ENCODE results near the gene RHBDF2.

The RHBDF2 gene

GRCh38 chr17:76497699-76497978 lies 3.6 kb downstream of the RHBDF2 start:
- DNase-seq (ENCODE audit: extremely low read depth, low read depth), result no peak
- H3K4me3 ChIP-seq (replicated peaks; ENCODE audit: low read depth, low read length), result peak overlapping the region; percentile 27
- TF ChIP-seq, protein P1, sequence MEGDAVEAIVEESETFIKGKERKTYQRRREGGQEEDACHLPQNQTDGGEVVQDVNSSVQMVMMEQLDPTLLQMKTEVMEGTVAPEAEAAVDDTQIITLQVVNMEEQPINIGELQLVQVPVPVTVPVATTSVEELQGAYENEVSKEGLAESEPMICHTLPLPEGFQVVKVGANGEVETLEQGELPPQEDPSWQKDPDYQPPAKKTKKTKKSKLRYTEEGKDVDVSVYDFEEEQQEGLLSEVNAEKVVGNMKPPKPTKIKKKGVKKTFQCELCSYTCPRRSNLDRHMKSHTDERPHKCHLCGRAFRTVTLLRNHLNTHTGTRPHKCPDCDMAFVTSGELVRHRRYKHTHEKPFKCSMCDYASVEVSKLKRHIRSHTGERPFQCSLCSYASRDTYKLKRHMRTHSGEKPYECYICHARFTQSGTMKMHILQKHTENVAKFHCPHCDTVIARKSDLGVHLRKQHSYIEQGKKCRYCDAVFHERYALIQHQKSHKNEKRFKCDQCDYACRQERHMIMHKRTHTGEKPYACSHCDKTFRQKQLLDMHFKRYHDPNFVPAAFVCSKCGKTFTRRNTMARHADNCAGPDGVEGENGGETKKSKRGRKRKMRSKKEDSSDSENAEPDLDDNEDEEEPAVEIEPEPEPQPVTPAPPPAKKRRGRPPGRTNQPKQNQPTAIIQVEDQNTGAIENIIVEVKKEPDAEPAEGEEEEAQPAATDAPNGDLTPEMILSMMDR (IDR thresholded peaks at IDR 0.05; ENCODE audit: low read depth, low read length, missing control alignments), result no peak

GRCh38 chr17:76496464-76496863 lies 4.8 kb downstream of the RHBDF2 start:
- DNase-seq (ENCODE audit: extremely low read depth, low read depth), result no peak
- H3K4me3 ChIP-seq (replicated peaks; ENCODE audit: low read depth, low read length), result no peak overlapping the region
- TF ChIP-seq, protein P1 (IDR thresholded peaks at IDR 0.05; ENCODE audit: low read depth, low read length, missing control alignments), result no peak

DNA sequence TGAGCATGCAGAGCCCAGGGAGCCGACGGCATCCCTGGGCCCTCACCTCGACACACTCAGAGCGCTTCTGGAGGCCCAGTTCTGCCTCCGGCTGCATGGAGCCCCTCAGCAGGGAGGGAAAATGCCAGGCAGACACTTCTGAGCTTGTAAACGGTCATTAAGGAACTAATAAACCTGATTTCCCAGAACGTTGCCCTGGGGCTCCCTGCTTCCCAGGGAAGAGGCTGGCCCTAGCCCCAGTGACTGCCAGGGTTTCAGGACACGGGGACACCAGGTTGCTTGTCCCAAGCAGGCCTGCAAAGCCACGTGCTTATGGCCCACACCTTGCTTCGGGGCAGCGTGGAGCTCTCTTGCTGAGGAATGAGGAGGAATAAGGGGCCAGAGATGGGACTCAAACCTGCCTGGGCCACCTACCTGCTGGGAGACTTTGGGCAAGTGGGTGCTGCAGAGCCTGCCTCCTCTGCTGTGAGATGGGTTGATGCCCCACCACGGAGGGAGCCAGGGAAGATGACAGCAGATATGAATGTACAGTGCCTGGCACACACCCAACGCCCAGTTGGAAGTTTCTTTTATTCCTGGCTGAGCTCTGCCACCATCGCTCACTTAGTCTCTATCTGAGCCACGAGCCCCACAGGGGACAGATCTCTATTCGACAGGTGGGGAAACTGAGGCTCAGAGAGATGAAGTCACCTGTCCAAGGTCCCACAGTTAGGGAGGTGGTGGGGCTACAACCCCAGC lies 5.4 kb downstream of the RHBDF2 start:
- TF ChIP-seq, protein P1 (IDR thresholded peaks at IDR 0.05; ENCODE audit: low read depth, low read length, missing control alignments), result no peak
- DNase-seq (ENCODE audit: extremely low read depth, low read depth), result no peak
- no peak overlapping the region for H3K4me3 ChIP-seq (replicated peaks; ENCODE audit: low read depth, low read length)

DNA sequence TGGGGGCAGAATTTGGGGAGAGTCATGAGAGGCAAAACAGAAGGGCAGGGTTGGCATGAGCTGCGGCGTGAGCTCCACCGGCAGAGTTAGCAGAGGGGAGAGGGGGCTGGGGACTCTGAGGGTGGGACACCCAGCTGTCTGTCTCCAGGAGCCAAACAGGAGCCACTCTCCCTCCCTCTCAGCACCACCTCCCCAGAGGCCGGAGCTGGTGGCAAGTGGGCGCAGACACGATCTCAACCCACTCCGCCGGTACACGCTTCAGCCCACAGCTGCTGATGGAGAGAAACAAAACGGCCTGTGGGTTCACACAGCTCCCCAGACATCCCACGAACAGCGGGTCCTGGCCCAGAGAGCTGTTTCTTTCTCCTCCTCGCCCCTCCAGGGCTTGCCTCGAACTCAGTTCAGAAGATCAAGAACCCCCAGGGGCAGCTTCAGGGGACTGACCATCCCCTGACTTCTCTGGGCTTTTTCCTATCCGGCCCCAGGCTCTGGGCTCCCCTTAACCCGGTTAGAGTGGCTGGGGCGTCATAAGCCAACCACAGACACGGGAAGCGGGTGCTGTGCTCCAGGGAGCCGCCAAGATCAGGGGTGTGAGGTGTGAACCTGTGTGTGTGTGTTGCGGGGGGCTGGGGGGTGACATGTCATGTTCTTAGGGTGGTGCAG lies 7.6 kb downstream of the RHBDF2 start:
- TF ChIP-seq, protein P1 (IDR thresholded peaks at IDR 0.05; ENCODE audit: low read depth, low read length, missing control alignments), result no peak
- H3K4me3 ChIP-seq (replicated peaks; ENCODE audit: low read depth, low read length), result no peak overlapping the region
- DNase-seq (ENCODE audit: extremely low read depth, low read depth), result no peak

DNA sequence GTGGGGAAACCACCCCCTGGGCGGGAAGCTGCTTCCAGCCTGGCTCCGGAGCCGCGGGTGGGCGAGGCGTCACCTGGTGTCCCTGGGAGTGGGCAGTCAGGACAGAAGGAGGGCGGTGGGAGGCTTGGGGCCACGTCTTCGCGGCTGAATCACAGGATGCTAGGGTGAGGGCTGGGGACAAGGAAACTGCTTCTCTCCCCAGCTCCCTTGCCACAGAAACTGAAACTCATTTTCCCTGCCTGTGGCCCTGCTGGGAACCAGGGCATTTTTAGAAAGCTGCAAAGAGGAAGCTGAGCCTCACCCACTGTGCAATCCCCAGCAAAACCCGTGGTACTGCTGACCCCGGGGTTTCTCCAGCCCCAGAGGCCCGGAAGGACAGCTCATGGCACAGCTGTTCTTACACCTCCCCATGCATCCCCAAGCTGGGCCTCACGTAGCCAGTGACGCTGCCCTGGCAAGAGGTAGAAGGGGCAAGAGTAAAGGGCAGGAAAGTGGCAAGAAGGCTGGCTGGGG lies 8.2 kb downstream of the RHBDF2 start:
- no peak overlapping the region for H3K4me3 ChIP-seq (replicated peaks; ENCODE audit: low read depth, low read length)
- TF ChIP-seq, protein P1 (IDR thresholded peaks at IDR 0.05; ENCODE audit: low read depth, low read length, missing control alignments), result no peak
- no peak for DNase-seq (ENCODE audit: extremely low read depth, low read depth)

DNA sequence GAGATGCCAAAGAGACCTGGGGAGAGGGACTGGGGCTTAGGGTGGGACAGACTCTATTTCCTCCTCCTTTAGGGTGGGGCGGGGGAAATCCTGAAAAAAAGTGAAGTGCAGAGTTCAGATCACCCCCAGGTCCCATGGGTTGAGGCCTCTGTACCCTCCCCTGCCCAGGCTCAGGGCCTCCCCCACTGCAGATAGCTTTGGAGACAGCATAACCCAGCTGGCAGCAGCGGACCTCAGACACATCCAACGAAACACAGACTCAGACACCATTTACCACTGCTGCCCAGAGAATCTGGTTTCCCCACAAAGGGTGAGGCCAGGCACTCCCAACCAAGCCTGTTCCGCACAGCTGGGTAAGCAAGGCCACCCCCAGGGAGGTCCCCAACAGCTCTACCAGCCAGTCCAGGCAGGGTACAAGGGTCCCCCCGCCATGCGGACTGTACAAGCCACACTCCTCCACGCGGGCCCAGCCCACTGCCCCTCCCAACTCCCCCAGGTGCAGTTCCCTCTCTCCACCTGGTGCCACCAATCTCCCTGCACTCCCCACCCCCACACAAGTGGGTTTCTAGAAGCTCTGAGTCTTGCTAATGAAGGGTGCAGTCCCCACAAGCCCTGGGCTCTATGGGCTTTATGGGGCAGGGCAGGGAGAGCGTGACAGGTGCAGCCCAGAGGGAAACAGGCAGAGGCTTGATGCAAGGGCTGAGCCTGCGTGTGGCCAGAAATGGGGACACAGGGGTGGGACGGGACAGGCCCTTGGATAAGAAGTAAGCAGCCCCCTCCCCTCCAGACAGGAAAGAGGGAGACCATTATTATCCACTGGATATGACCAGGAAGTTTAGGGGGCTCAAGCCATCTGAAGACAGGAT lies 8.9 kb downstream of the RHBDF2 start:
- no peak overlapping the region for H3K4me3 ChIP-seq (replicated peaks; ENCODE audit: low read depth, low read length)
- TF ChIP-seq, protein P1 (IDR thresholded peaks at IDR 0.05; ENCODE audit: low read depth, low read length, missing control alignments), result no peak
- no peak for DNase-seq (ENCODE audit: extremely low read depth, low read depth)
